ENCODE measurements around the gene ST3GAL2. TPM values are rescaled to one million over a fixed set of nuclear protein-coding genes. Genes with fewer than 3 reads are reported as not detected.

ST3GAL2 gene
- total RNA-seq, 1 donor from 2014 or later, result 53.0 TPM

- H3K36me3 Mint-ChIP-seq, result no peaks in the 10 kb centered on the region
- no peaks in the 10 kb centered on the region for H3K9me3 Mint-ChIP-seq
- H3K27me3 Mint-ChIP-seq (ENCODE audit: low read depth), result no peaks in the 10 kb centered on the region
- no peaks in the 10 kb centered on the region for H3K4me1 Mint-ChIP-seq
- DNase-seq (ENCODE audit: low spot score in 2 of 2, unreplicated experiment in 2 of 2), result no peak
- H3K27ac Mint-ChIP-seq, result no peak overlapping the region
- no peak overlapping the region for H3K4me3 Mint-ChIP-seq
- TF ChIP-seq CTCF (IDR thresholded peaks at IDR 0.05; ENCODE audit: unreplicated experiment), result no peak
These were observed 24.3 kb upstream of the ST3GAL2 start for GRCh38 chr16:70463235-70463634.

- no peak overlapping the region for H3K4me3 Mint-ChIP-seq
- H3K27me3 Mint-ChIP-seq (ENCODE audit: low read depth), result no peaks in the 10 kb centered on the region
- no peak overlapping the region for H3K27ac Mint-ChIP-seq
- DNase-seq (ENCODE audit: low spot score in 2 of 2, unreplicated experiment in 2 of 2), result no peak
- no peaks in the 10 kb centered on the region for H3K36me3 Mint-ChIP-seq
- TF ChIP-seq CTCF (IDR thresholded peaks at IDR 0.05; ENCODE audit: unreplicated experiment), result no peak
- H3K4me1 Mint-ChIP-seq, result no peaks in the 10 kb centered on the region
- no peaks in the 10 kb centered on the region for H3K9me3 Mint-ChIP-seq
These were observed 21.9 kb upstream of the ST3GAL2 start for GRCh38 chr16:70460737-70461261.

GRCh38 chr16:70457446-70458166, 18.7 kb upstream of the ST3GAL2 start:
- no peaks in the 10 kb centered on the region for H3K27me3 Mint-ChIP-seq (ENCODE audit: low read depth)
- no peak overlapping the region for H3K27ac Mint-ChIP-seq
- H3K4me1 Mint-ChIP-seq, result peaks cover 12% of the 10 kb centered on the region
- no peak for TF ChIP-seq CTCF (IDR thresholded peaks at IDR 0.05; ENCODE audit: unreplicated experiment)
- H3K4me3 Mint-ChIP-seq, result no peak overlapping the region
- no peak for DNase-seq (ENCODE audit: low spot score in 2 of 2, unreplicated experiment in 2 of 2)
- H3K36me3 Mint-ChIP-seq, result no peaks in the 10 kb centered on the region
- H3K9me3 Mint-ChIP-seq, result no peaks in the 10 kb centered on the region

- Mint-ChIP-seq H3K9me3 (no peaks in the 10 kb centered on the region), H3K4me3 (no peak overlapping the region), H3K36me3 (no peaks in the 10 kb centered on the region), H3K27me3 (ENCODE audit: low read depth) (no peaks in the 10 kb centered on the region), H3K4me1 (peaks cover 12% of the 10 kb centered on the region), H3K27ac (no peak overlapping the region)
- DNase-seq (ENCODE audit: low spot score in 2 of 2, unreplicated experiment in 2 of 2), result no peak
- TF ChIP-seq CTCF (IDR thresholded peaks at IDR 0.05; ENCODE audit: unreplicated experiment), result no peak
These were observed 17.0 kb upstream of the ST3GAL2 start for GRCh38 chr16:70455910-70456309.

- Mint-ChIP-seq H3K4me1 (peaks cover 12% of the 10 kb centered on the region), H3K27ac (peak within 1 kb of the TSS; percentile 96), H3K4me3 (peak within 1 kb of the TSS; percentile 86), H3K36me3 (no peaks in the 10 kb centered on the region), H3K27me3 (ENCODE audit: low read depth) (no peaks in the 10 kb centered on the region), H3K9me3 (no peaks in the 10 kb centered on the region)
- TF ChIP-seq CTCF (IDR thresholded peaks at IDR 0.05; ENCODE audit: unreplicated experiment), result peak; percentile 38
- peak; percentile 56 to 76 for DNase-seq (ENCODE audit: low spot score in 2 of 2, unreplicated experiment in 2 of 2)
These were observed 15.5 kb upstream of the ST3GAL2 start, which contains the start of gene FCSK for GRCh38 chr16:70454222-70455034. FCSK (plus strand) TSS chr16:70454595; CDS start chr16:70463191, 8,596 bp downstream.

Measured in mesothelial cell of epicardium (in vitro differentiated cells).